Mesenchymal stem cell (in vitro differentiated cells and primary cell): ENCODE measurements around the gene CRADD.
A peak's percentile ranks its signal among the peaks of the same experiment; 100 is the strongest.

Experiments
- DNase-seq: peaks from one replicate; pipeline ENCODE4 v3.0.0-alpha.2; 2013
- H2AFZ ChIP-seq: one replicate; pipeline ENCODE4 v1.6.1; 2013; ENCODE audit warnings: low read depth, mild to moderate bottlenecking, control low read depth, inconsistent platforms, low read length, moderate library complexity
- H2AK5ac ChIP-seq: 2 replicates; pipeline ENCODE4 v1.6.1; 2013; ENCODE audit warnings: low read length, moderate library complexity, mild to moderate bottlenecking, inconsistent platforms; ENCODE audit not compliant: severe bottlenecking
- H2BK120ac ChIP-seq: one replicate; pipeline ENCODE4 v1.6.1; 2013; ENCODE audit warnings: low read depth, mild to moderate bottlenecking, inconsistent platforms, low read length, moderate library complexity
- H2BK12ac ChIP-seq, 2 experiments: one replicate each; pipeline ENCODE4 v1.6.1; 2013; ENCODE audit warnings: inconsistent platforms in 2 of 2, low read length in 2 of 2, mild to moderate bottlenecking in 2 of 2, moderate library complexity in 2 of 2, control low read depth in 1 of 2
- H2BK15ac ChIP-seq: one replicate; pipeline ENCODE4 v1.6.1; 2013; ENCODE audit warnings: mild to moderate bottlenecking, low read depth, inconsistent platforms; ENCODE audit not compliant: poor library complexity, severe bottlenecking
- H2BK5ac ChIP-seq: 2 replicates; pipeline ENCODE4 v1.6.1; 2013; ENCODE audit warnings: low read depth, mild to moderate bottlenecking, low read length, control low read depth, inconsistent platforms; ENCODE audit not compliant: poor library complexity, severe bottlenecking
- H3K14ac ChIP-seq, 2 experiments: one replicate each; pipeline ENCODE4 v1.6.1; 2013; ENCODE audit warnings: inconsistent platforms in 2 of 2, low read length in 2 of 2, control low read depth in 1 of 2, mild to moderate bottlenecking in 1 of 2, moderate library complexity in 1 of 2
- H3K18ac ChIP-seq, 2 experiments: one replicate each; pipeline ENCODE4 v1.6.1; 2013; ENCODE audit warnings: inconsistent platforms in 2 of 2, low read length in 2 of 2, control low read depth in 1 of 2, low read depth in 1 of 2, mild to moderate bottlenecking in 1 of 2
- H3K23ac ChIP-seq, 2 experiments: one replicate each; pipeline ENCODE4 v1.6.1; 2013; ENCODE audit warnings: inconsistent platforms in 2 of 2, low read length in 2 of 2, mild to moderate bottlenecking in 2 of 2, moderate library complexity in 2 of 2, control low read depth in 1 of 2
- H3K27ac ChIP-seq: 2 replicates; pipeline ENCODE4 v1.5.1; 2013; ENCODE audit warnings: mild to moderate bottlenecking, moderate library complexity, low read length, control low read depth, inconsistent platforms; ENCODE audit not compliant: poor library complexity, severe bottlenecking
- H3K27me3 ChIP-seq, 2 experiments: 2 replicates each; pipeline versions ENCODE4 v1.6.1 to v1.7.0; 2013; ENCODE audit warnings: low read length in 2 of 2, mild to moderate bottlenecking in 2 of 2, moderate library complexity in 2 of 2, control low read depth in 1 of 2, inconsistent platforms in 1 of 2; ENCODE audit not compliant: control insufficient read depth in 1 of 2, insufficient read depth in 1 of 2
- H3K36me3 ChIP-seq, 2 experiments: 2 replicates each; pipeline versions ENCODE4 v1.6.1 to v1.7.0; 2013; ENCODE audit warnings: low read length in 2 of 2, control low read depth in 1 of 2, inconsistent platforms in 1 of 2, low read depth in 1 of 2, mild to moderate bottlenecking in 1 of 2; ENCODE audit not compliant: insufficient read depth in 2 of 2, control insufficient read depth in 1 of 2
- H3K4ac ChIP-seq, 2 experiments: one replicate each; pipeline ENCODE4 v1.6.1; 2013; ENCODE audit warnings: inconsistent platforms in 2 of 2, low read length in 2 of 2, mild to moderate bottlenecking in 2 of 2, moderate library complexity in 2 of 2, control low read depth in 1 of 2, low read depth in 1 of 2
- H3K4me1 ChIP-seq: 2 replicates; pipeline ENCODE4 v1.6.1; 2013; ENCODE audit warnings: low read depth, low read length, control low read depth; ENCODE audit not compliant: control insufficient read depth, insufficient read depth
- H3K4me2 ChIP-seq: 2 replicates; pipeline ENCODE4 v1.6.1; 2013; ENCODE audit warnings: low read length, mild to moderate bottlenecking, inconsistent platforms; ENCODE audit not compliant: poor library complexity, severe bottlenecking
- H3K4me3 ChIP-seq, 2 experiments: 2 replicates each; pipeline versions ENCODE4 v1.5.1 to v1.7.0; 2013; ENCODE audit warnings: low read length in 2 of 2, mild to moderate bottlenecking in 2 of 2, control low read depth in 1 of 2, low read depth in 1 of 2; ENCODE audit not compliant: insufficient read depth in 1 of 2
- H3K79me1 ChIP-seq: replicated peaks from 2 replicates; pipeline ENCODE4 v1.6.1; 2013; ENCODE audit warnings: mild to moderate bottlenecking, control low read depth, low read length, inconsistent platforms; ENCODE audit not compliant: poor library complexity, severe bottlenecking
- H3K9ac ChIP-seq: 2 replicates; pipeline ENCODE4 v1.7.0; 2013; ENCODE audit warnings: mild to moderate bottlenecking, low read length, moderate library complexity
- H3K9me3 ChIP-seq: 2 replicates; pipeline ENCODE4 v1.7.0; 2013; ENCODE audit warnings: mild to moderate bottlenecking, low read length; ENCODE audit not compliant: control insufficient read depth
- H4K8ac ChIP-seq: one replicate; pipeline ENCODE4 v1.6.1; 2013; ENCODE audit warnings: inconsistent platforms, mild to moderate bottlenecking, low read length, moderate library complexity
- H4K91ac ChIP-seq: one replicate; pipeline ENCODE4 v1.6.1; 2013; ENCODE audit warnings: mild to moderate bottlenecking, low read length, inconsistent platforms
- WGBS: methylation state at CpG from one replicate; pipeline ENCODE4 v1.1.7; 2013; ENCODE audit warnings: mixed read lengths; 5-methylcytosine and 5-hydroxymethylcytosine counted together

CRADD gene

GRCh38 chr12:93848523-93849101 lies 171.4 kb downstream of the CRADD start:
- no peak overlapping the region for H2BK120ac ChIP-seq
- no peak overlapping the region for H3K18ac ChIP-seq
- H2BK5ac ChIP-seq: no peak overlapping the region
- H4K91ac ChIP-seq: no peak overlapping the region
- H3K79me1 ChIP-seq: no peaks in the 10 kb centered on the region
- H4K8ac ChIP-seq: no peak overlapping the region
- no peak overlapping the region for H2AK5ac ChIP-seq
- H2BK12ac ChIP-seq: no peak overlapping the region
- no peak overlapping the region for H3K9ac ChIP-seq
- no peak overlapping the region for H3K27ac ChIP-seq
- H3K9me3 ChIP-seq: no peaks in the 10 kb centered on the region
- H3K4me3 ChIP-seq: no peak overlapping the region
- H3K23ac ChIP-seq: no peak overlapping the region
- no peak for DNase-seq
- H3K4ac ChIP-seq: no peak overlapping the region
- no peaks in the 10 kb centered on the region for H3K4me1 ChIP-seq
- H3K27me3 ChIP-seq: no peaks in the 10 kb centered on the region
- no peak overlapping the region for H2BK15ac ChIP-seq
- H3K36me3 ChIP-seq: no peaks in the 10 kb centered on the region
- WGBS: 78% methylated on average over 11 of the region's 11 CpGs
- H3K4me2 ChIP-seq: no peak overlapping the region
- H3K14ac ChIP-seq: no peak overlapping the region
- no peak overlapping the region for H2AFZ ChIP-seq

- no peak overlapping the region for H3K4me3 ChIP-seq
- no peak for DNase-seq
- H3K18ac ChIP-seq: no peak overlapping the region
- no peak overlapping the region for H2BK15ac ChIP-seq
- H2AFZ ChIP-seq: no peak overlapping the region
- no peaks in the 10 kb centered on the region for H3K79me1 ChIP-seq
- no peak overlapping the region for H3K14ac ChIP-seq
- peak overlapping the region; percentile 7 for H3K4me2 ChIP-seq
- H3K4ac ChIP-seq: no peak overlapping the region
- H3K9ac ChIP-seq: no peak overlapping the region
- no peak overlapping the region for H3K23ac ChIP-seq
- no peaks in the 10 kb centered on the region for H3K36me3 ChIP-seq
- no peak overlapping the region for H4K91ac ChIP-seq
- H2BK120ac ChIP-seq: no peak overlapping the region
- H3K4me1 ChIP-seq: no peaks in the 10 kb centered on the region
- no peak overlapping the region for H2BK5ac ChIP-seq
- no peak overlapping the region for H2AK5ac ChIP-seq
- no peaks in the 10 kb centered on the region for H3K27me3 ChIP-seq
- H2BK12ac ChIP-seq: no peak overlapping the region
- no peak overlapping the region for H4K8ac ChIP-seq
- no peaks in the 10 kb centered on the region for H3K9me3 ChIP-seq
- 98% methylated on average over 15 of the region's 15 CpGs for WGBS
- no peak overlapping the region for H3K27ac ChIP-seq
These were observed 172.8 kb downstream of the CRADD start for GRCh38 chr12:93849946-93850345.

- H3K4me2 ChIP-seq: no peak overlapping the region
- H3K23ac ChIP-seq: no peak overlapping the region
- H3K14ac ChIP-seq: no peak overlapping the region
- no peaks in the 10 kb centered on the region for H3K27me3 ChIP-seq
- no peak overlapping the region for H3K9ac ChIP-seq
- H3K27ac ChIP-seq: no peak overlapping the region
- H2AFZ ChIP-seq: no peak overlapping the region
- H3K4me1 ChIP-seq: no peaks in the 10 kb centered on the region
- no peak overlapping the region for H3K18ac ChIP-seq
- no peak overlapping the region for H3K4ac ChIP-seq
- H3K36me3 ChIP-seq: no peaks in the 10 kb centered on the region
- no peak overlapping the region for H2AK5ac ChIP-seq
- H2BK5ac ChIP-seq: no peak overlapping the region
- no peak overlapping the region for H2BK15ac ChIP-seq
- H3K79me1 ChIP-seq: no peaks in the 10 kb centered on the region
- no peak overlapping the region for H4K91ac ChIP-seq
- 88% methylated on average over 5 of the region's 7 CpGs for WGBS
- DNase-seq: no peak
- H2BK120ac ChIP-seq: no peak overlapping the region
- H4K8ac ChIP-seq: no peak overlapping the region
- H3K4me3 ChIP-seq: no peak overlapping the region
- no peaks in the 10 kb centered on the region for H3K9me3 ChIP-seq
- no peak overlapping the region for H2BK12ac ChIP-seq
These were observed 173.5 kb downstream of the CRADD start for GRCh38 chr12:93850481-93851256.

- Histone ChIP-seq H2BK15ac (no peak overlapping the region), H2AK5ac (no peak overlapping the region), H3K4me1 (no peaks in the 10 kb centered on the region), H2BK120ac (no peak overlapping the region), H3K27ac (no peak overlapping the region), H2BK5ac (no peak overlapping the region), H3K9me3 (no peaks in the 10 kb centered on the region), H3K27me3 (no peaks in the 10 kb centered on the region), H3K4me2 (no peak overlapping the region), H3K9ac (no peak overlapping the region), H4K91ac (no peak overlapping the region), H3K14ac (no peak overlapping the region), H3K23ac (no peak overlapping the region), H3K36me3 (no peaks in the 10 kb centered on the region), H2BK12ac (no peak overlapping the region), H3K4me3 (no peak overlapping the region), H3K18ac (no peak overlapping the region), H4K8ac (no peak overlapping the region), H3K4ac (no peak overlapping the region), H3K79me1 (no peaks in the 10 kb centered on the region), H2AFZ (no peak overlapping the region)
- WGBS: 99% methylated on average over 4 of the region's 4 CpGs
- DNase-seq: no peak
These were observed 174.1 kb downstream of the CRADD start for GRCh38 chr12:93851257-93851671.
